GM19372 (cell line): ENCODE data around the gene CHST11.

Experiments used
- ATAC-seq: cut with Tn5 transposase; IDR thresholded peaks from one replicate; pipeline ENCODE4 v1.9.1; 2021; ENCODE audit warnings: mild to moderate bottlenecking, low read depth, moderate library complexity; ENCODE audit not compliant: unreplicated experiment

The CHST11 gene

DNA sequence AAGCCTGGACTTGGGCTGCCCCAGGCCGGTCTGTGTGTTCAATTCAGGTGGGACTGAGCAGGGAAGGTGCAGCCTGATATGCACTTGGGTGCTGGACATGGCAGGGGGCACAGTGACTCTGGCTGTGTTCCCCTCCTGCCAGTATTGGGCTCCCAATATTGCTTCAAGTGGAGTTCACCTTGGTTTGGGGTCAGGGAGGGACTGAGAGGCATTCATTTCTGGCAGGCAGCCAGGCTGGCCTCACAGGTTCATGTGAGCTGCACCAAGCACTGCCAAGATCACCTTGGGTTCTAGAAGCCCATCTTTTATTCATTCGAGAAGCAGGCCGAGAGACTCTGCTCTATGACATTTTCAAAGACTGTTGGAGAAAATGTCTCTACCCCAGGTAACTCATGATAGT is 245.0 kb downstream of the CHST11 start:
- no peak for ATAC-seq

GRCh38 chr12:104702565-104703139 is 245.9 kb downstream of the CHST11 start:
- ATAC-seq, result no peak

GRCh38 chr12:104703372-104703771 is 246.6 kb downstream of the CHST11 start:
- no peak for ATAC-seq

GRCh38 chr12:104704224-104704779 is 247.6 kb downstream of the CHST11 start:
- no peak for ATAC-seq

DNA sequence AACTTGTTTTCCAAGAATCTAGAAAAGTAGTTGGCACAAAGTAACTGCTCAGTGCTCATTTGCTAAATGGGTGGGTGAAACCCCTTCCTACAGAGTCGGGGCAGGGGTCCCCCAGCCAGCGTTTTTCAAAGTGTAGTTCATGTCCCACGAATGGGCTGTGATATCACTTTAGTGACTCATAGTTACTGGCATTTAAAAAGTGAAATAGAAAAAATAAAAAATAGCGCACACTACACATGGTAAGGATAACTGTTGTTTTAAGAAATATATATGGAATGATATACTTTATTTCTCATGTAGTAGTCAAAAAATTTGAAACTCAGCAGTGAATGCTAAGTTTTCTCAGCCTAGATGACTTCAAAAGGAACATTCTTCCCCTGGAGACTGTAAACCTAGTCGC is 250.4 kb downstream of the CHST11 start:
- no peak for ATAC-seq

GRCh38 chr12:104707794-104708558 is 251.2 kb downstream of the CHST11 start:
- ATAC-seq, result no peak

GRCh38 chr12:104708891-104709290 is 252.1 kb downstream of the CHST11 start:
- no peak for ATAC-seq

- ATAC-seq, result no peak
Observed at GRCh38 chr12:104709692-104710435, 253.1 kb downstream of the CHST11 start.

DNA sequence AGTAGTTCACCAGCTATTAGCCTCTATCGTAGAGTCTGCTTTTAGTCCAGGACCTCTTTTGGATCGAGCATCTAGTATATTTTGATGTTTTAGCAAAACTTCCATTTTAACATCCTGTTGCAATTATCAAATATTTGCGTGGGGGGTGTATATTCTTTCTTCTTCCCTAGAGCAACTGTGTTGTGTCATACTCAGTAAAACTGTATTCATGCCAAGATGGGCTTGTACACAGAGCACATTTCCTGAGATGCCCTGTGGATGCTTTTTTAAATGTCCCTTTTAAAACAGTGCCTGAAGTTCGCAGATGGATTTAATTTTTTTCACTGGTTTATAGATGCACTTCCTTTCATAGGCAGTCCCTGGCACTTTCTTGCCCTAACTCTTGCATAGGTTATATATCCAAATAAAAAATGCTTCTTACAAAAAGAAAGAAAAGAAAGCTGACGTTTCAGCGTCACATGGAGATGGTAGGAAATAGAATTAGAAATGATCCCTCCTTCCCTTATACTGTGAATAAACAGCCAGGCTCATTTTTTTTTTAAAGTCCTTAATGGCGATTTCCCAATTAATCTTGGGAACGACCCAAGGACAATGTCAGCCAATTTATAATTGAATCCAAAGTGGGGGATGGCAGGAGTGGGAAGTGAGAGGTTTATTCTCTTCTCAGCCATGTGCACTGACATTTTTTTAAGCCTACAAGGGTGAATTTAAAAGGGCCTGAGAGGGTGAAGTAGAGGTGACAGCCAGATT is 254.4 kb downstream of the CHST11 start:
- ATAC-seq, result no peak

- ATAC-seq, result no peak
Observed at GRCh38 chr12:104712477-104712876, 255.7 kb downstream of the CHST11 start.

- no peak for ATAC-seq
Observed at GRCh38 chr12:104712968-104713367, 256.2 kb downstream of the CHST11 start.

GRCh38 chr12:104713444-104713843 is 256.7 kb downstream of the CHST11 start:
- ATAC-seq, result no peak

DNA sequence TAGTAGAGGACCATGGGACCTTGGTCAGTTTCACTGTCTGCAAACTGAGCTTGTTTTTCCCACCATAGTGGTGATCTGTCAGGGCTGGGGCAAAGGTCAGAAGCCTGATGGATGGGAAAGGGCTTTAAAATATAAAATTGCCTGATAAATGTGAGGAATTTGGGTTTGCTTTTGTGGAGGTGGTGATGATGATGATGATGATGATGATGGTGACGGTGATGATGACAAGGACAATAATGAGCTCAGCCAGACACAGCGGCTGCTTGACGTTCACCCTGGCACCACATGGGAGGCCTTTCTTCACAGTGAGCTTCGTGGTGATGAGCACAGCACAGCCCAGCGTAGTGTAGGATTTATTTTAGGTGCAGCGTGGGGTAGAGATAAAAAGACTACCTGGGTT is 257.6 kb downstream of the CHST11 start:
- ATAC-seq, result no peak

GRCh38 chr12:104716172-104716571 is 259.4 kb downstream of the CHST11 start:
- no peak for ATAC-seq

DNA sequence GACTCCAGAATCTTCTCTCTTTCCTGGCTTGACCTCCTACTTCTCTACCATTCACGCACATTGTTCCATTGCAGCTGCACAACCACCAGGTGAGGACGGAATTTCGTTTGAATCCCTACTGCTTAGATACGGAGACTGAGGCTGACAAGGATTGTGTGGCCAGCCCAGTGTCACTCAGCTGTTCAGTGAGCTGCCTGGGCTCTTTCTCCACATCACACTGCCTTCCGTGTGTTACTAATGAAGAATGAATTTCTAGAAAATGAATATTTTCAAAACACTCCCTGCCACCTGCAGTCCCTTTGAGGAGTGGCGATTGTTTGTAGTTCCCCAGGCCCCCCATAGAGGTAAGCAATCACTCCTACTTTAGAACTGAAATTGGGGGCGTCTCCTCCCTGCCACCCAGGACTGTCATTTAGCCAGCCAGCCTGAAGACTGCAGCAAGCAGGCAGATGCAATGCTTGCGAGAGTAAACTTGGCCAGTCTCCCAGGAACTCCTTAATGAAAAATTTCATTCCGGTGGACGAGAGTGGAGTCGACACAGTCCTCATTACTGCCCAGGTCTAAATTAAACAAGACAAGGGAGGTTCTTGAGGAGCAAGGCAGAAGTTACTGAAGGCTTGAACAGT is 261.7 kb downstream of the CHST11 start:
- ATAC-seq, result no peak

DNA sequence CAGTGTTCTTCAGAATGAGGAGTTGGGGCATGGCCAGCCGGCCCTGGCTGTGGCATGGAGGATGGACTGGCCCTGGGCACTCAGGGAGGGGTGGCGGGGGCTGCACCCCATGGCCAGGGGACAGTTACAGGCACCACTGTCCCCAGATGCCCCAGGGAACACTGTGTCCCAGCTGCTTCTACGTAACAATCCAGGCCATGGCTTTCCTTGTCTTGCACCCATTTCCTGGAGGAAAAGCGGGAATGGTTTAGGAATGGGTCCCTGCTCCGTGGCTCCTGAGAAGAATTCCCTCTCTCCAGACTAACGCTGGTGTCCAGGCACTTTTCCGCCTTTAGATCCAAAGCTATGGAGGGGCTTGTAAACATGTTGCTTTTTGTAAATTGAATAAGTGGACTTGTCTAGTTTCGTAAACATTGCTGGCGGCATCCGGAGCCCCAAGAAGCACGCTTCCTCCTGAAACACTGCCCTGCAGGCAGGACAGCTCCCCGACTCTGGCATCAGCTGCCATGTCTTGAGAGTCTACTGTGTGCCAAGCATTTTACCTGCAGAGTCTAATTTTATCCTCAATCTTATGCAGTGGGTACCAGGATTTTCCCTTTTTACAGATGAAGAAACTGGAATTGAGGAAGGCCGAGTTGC is 263.1 kb downstream of the CHST11 start:
- no peak for ATAC-seq

DNA sequence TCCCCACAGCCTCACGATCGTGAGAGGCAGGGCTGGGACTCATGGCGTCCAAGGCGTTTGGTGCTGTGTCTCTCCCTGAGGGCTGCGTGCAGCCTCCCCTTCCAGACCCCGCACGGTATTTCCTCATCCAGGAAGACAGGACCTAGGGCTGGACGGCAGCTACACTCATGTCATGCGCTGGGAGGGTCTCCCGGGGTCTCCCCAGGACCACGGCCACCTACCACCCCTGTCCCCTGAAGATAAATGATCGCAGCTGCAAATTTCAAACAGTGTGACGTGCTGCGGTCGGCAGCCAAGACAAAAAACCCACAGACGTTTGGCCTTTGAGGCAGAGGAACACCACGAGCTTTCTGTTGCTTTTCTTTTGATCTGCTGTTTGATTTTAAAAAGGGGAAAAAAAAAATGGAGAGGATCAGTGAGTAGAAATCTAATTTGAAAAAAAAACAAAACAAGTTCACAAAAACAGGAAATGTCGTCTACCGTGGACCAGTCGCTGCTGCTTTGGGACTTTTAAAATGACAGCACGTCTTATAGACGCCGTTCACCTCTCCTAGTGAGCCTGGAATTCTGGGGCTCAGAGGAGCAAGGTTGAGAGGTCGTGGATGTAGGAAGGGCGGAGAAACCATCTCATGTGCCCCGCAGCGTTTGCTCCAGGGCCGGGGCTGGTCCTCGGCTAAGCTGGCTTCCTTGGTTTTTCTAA is 263.7 kb downstream of the CHST11 start:
- ATAC-seq, result no peak

GRCh38 chr12:104721039-104721405 is 264.3 kb downstream of the CHST11 start:
- no peak for ATAC-seq

DNA sequence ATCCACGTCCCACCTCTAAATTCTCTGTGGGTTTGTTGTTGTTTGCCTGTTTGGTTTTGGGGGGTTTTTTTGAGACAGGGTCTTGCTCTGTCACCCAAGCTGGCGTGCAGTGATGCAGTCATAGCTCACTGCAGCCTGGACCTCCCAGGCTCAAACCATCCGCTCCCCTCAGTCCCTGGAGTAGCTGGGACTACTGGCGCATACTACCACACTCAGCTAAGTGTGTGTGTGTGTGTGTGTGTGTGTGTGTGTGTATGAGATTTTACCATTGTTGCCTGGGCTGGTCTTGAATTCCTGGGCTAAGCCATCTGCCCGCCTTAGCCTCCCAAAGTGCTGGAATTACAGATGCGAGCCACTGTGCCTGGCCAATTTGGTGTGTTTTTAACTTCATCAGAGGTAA is 265.2 kb downstream of the CHST11 start:
- no peak for ATAC-seq
